ENCODE data around the gene SWAP70.

SWAP70 gene

GRCh38 chr11:9776203-9776602 lies 112.3 kb downstream of the SWAP70 start:
- no peak for DNase-seq (ENCODE audit: low spot score)

DNA sequence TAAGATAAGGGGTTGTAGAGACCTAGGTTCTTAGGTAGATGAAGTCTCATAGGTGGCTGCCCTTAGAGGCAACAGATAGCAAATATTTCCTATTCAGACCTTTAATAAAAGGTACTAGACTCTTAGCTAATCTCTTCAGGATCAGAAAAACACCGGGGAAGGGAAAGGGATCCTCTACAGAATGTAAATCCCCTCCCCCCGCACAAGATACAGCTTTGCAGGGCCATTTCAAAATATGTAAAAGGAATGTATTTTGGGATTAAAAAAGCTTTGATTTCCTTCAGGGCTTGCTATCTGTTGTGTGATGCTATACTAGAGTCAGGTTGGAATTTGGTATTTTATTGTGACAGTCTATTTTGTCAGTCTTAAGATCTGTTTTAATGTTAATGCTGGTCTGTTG lies 113.2 kb downstream of the SWAP70 start:
- DNase-seq (ENCODE audit: low spot score) = no peak

- DNase-seq (ENCODE audit: low spot score) = no peak
Observed at GRCh38 chr11:9777525-9777924, 113.6 kb downstream of the SWAP70 start.

DNA sequence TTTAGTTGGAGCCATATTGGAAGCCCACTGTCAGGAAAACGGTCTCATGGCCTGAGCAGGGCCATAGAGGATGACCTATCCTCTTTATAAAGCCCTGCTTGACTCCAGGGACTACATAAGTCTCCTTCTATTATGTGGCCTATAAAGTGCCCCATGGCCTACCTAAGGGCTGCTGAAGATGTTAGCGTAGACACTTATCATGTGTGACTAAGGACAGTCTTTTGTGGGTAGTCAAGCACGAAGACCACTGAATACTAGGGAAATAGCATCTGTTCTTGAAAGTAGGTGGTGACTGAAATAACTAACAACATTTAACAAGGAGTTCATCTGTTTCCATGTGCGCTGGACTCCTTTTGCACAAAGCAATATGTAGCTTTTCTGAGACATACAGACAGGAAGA lies 117.1 kb downstream of the SWAP70 start:
- DNase-seq (ENCODE audit: low spot score) = no peak

GRCh38 chr11:9783986-9784385 lies 120.1 kb downstream of the SWAP70 start:
- no peak for DNase-seq (ENCODE audit: low spot score)

DNA sequence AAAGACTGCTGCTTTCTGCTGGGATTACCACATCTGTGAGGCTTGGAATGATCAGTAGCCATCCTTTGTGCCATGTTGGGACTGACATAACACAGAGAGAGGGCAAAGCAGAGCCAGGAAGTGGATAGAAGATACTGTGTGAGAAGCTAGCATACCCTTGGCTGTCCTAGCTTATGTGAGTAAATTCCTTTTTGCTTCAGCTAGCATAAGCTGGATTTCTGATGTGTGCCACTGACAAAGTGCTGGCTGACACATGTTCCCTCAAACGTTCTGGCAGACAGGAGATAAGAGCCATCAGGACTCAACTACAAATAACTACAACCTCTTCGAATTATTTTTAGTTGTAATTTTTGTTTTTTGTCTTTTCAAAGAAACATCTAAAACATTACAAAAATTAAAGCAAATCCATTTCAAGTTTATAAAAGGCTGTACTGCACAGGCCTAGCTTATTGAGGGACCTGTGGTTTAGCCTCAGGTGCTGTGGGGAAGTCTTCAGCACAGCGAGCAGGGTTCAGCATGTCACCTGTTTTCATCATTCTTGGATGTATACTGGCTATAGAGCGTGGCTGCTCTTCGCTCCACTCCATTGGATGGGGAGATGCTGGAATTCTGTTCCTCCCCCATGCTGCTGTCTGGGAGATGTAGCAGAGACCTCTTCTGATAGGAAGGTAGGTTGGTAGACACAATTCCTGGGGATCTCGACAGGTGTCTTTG lies 120.9 kb downstream of the SWAP70 start:
- DNase-seq (ENCODE audit: low spot score) = no peak

DNA sequence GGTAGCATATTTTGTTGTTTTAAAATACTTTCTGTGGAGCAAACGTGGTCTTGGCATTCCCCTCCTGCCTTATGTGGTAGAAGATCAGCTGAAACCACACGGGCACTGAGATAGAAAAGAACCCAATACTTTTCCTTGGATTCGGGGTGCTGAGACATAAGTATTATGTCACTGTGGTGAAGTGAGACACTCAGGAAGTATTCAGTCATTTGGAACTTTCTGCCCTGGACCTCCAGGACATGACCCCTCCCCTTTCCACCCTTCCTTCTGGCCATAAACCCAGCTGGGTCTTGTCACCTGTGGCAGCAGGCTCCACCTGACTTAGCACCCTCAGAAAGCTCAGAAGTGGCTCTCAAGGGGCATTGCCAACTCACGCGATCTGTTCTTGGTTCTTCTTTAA lies 123.4 kb downstream of the SWAP70 start:
- DNase-seq (ENCODE audit: low spot score) = no peak

DNA sequence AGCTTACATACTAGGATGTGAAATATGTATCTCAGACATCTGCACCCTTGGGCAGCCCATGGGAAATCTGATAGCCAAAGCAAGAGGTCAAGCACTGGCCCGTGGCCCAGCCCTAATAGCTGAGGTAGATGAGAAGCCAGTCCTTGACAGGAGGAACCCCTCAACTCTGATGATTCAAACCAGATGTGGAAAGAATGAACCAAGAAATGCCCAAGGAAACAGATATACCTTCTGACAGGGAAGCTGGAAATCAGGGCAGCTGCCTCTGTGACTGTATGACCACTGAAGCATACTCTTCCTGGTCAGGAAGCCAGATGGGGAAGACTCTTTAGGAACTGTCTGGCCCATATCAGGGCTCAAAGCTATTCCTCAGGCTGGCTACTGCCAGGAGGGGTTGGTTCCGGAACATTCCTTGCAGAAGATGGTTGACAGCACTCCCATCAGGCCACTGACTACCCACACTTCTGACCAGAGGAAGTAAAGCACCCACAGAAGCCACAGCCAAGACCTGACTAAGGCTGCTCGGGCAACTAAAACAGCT lies 124.2 kb downstream of the SWAP70 start:
- no peak for DNase-seq (ENCODE audit: low spot score)

DNA sequence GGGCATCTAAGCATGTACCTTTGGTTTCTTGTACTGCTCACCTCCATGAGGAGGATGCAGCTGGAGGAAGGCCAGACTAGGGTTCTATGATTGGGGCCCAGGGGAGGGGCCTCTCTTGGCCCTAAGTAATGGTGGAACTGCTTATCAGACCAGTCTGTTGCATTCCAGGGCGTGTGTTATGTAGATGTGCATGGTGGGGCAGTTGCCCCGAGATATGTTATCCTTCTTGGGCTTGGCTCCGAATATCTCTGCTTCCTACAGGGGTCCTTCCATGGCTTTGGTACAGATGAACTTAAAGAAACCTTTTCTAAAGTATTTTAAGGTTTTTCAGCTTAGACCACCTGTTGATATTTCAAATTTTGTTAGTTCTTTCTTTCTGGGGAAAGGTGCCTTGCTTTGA lies 126.0 kb downstream of the SWAP70 start:
- no peak for DNase-seq (ENCODE audit: low spot score)

GRCh38 chr11:9790703-9791102 lies 126.8 kb downstream of the SWAP70 start:
- no peak for DNase-seq (ENCODE audit: low spot score)

DNA sequence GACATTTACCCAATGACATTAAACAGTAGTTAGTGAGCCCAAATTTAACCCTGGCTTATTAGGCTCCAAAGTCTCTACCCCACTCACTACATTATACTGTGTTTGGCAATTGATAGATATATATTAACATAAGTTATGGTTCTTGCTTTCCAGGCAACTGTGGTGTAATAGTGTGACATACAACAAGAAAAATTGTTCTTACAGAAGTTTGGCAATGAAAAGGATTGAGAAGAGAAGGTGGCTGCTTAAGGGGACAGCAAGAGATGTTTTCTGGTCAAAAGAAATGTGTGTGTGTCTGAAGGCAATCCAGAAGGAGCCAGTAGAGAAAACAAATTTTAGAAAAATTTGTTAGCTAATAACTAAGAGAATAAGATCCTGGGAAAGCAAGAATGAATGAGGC lies 132.4 kb downstream of the SWAP70 start:
- no peak for DNase-seq (ENCODE audit: low spot score)

GRCh38 chr11:9796854-9797253 lies 133.0 kb downstream of the SWAP70 start:
- no peak for DNase-seq (ENCODE audit: low spot score)

DNA sequence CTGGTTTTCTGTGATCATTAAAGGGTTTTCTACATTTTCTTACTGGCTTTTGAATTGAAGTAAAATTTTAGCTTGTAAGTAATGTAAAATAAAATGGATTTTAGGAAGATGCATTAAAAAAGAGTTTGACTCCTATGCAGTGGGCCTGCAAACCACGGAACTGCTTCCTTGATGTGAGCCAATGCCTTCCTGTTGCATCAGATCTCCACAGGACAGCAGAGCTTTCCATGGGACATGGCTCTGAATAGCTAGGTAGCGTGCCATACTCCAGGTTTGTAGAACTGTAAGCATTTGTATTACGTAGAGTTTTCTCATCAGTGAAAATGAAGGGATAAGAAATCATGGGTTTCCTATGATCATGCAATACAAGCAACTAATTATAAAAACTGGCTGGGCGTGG lies 133.4 kb downstream of the SWAP70 start:
- no peak for DNase-seq (ENCODE audit: low spot score)

GRCh38 chr11:9799886-9800285 lies 136.0 kb downstream of the SWAP70 start:
- no peak for DNase-seq (ENCODE audit: low spot score)

GRCh38 chr11:9802291-9802861 lies 138.5 kb downstream of the SWAP70 start:
- no peak for DNase-seq (ENCODE audit: low spot score)

Data from germinal center (tissue), 1 donor.